ENCODE results near the gene IL9. TPM values are rescaled to one million over a fixed set of nuclear protein-coding genes. Genes with fewer than 3 reads are reported as not detected.

Gene IL9
- not detected in 2 replicates for total RNA-seq
- long read RNA-seq: 0 reads

GRCh38 chr5:135895474-135896006 is at the start of gene IL9:
TSS of gene IL9 (minus strand) at chr5:135895841. CDS start at chr5:135895816, 25 bp downstream.
- no peak within 1 kb of the TSS for H3K27ac Mint-ChIP-seq (ENCODE audit: unreplicated experiment)
- DNase-seq (ENCODE audit: low read depth, low spot score): no peak
- peaks cover 60% of the 10 kb centered on the region for H3K27me3 Mint-ChIP-seq (ENCODE audit: low read depth)
- H3K4me1 Mint-ChIP-seq: no peaks in the 10 kb centered on the region
- H3K4me3 Mint-ChIP-seq: no peak within 1 kb of the TSS
- no peaks in the 10 kb centered on the region for H3K36me3 Mint-ChIP-seq (ENCODE audit: low read depth)
- no peaks in the 10 kb centered on the region for H3K9me3 Mint-ChIP-seq
- no peak for TF ChIP-seq CTCF (conservative IDR thresholded peaks at IDR 0.05)

GRCh38 chr5:135944967-135945560 is 49.4 kb upstream of the IL9 start:
- TF ChIP-seq CTCF (conservative IDR thresholded peaks at IDR 0.05): peak; percentile 91
- Mint-ChIP-seq H3K27ac (ENCODE audit: unreplicated experiment) (no peak overlapping the region), H3K27me3 (ENCODE audit: low read depth) (peaks cover 37% of the 10 kb centered on the region), H3K36me3 (ENCODE audit: low read depth) (no peaks in the 10 kb centered on the region), H3K4me3 (no peak overlapping the region), H3K4me1 (no peaks in the 10 kb centered on the region), H3K9me3 (no peaks in the 10 kb centered on the region)
- peak; percentile 40 for DNase-seq (ENCODE audit: low read depth, low spot score)

GRCh38 chr5:135944564-135944963 is 48.9 kb upstream of the IL9 start:
- no peak for DNase-seq (ENCODE audit: low read depth, low spot score)
- H3K9me3 Mint-ChIP-seq: no peaks in the 10 kb centered on the region
- H3K27me3 Mint-ChIP-seq (ENCODE audit: low read depth): peaks cover 37% of the 10 kb centered on the region
- no peak overlapping the region for H3K27ac Mint-ChIP-seq (ENCODE audit: unreplicated experiment)
- no peaks in the 10 kb centered on the region for H3K4me1 Mint-ChIP-seq
- no peaks in the 10 kb centered on the region for H3K36me3 Mint-ChIP-seq (ENCODE audit: low read depth)
- no peak overlapping the region for H3K4me3 Mint-ChIP-seq
- TF ChIP-seq CTCF (conservative IDR thresholded peaks at IDR 0.05): no peak

- Mint-ChIP-seq H3K27ac (ENCODE audit: unreplicated experiment) (no peak overlapping the region), H3K36me3 (ENCODE audit: low read depth) (no peaks in the 10 kb centered on the region), H3K4me3 (no peak overlapping the region), H3K27me3 (ENCODE audit: low read depth) (peaks cover 55% of the 10 kb centered on the region), H3K9me3 (no peaks in the 10 kb centered on the region), H3K4me1 (no peaks in the 10 kb centered on the region)
- DNase-seq (ENCODE audit: low read depth, low spot score): no peak
- no peak for TF ChIP-seq CTCF (conservative IDR thresholded peaks at IDR 0.05)
Observed at GRCh38 chr5:135942202-135942771, 46.6 kb upstream of the IL9 start.

GRCh38 chr5:135941711-135942110 is 46.1 kb upstream of the IL9 start:
- H3K27ac Mint-ChIP-seq (ENCODE audit: unreplicated experiment): no peak overlapping the region
- no peak for DNase-seq (ENCODE audit: low read depth, low spot score)
- H3K4me3 Mint-ChIP-seq: no peak overlapping the region
- H3K4me1 Mint-ChIP-seq: no peaks in the 10 kb centered on the region
- no peaks in the 10 kb centered on the region for H3K36me3 Mint-ChIP-seq (ENCODE audit: low read depth)
- peaks cover 61% of the 10 kb centered on the region for H3K27me3 Mint-ChIP-seq (ENCODE audit: low read depth)
- TF ChIP-seq CTCF (conservative IDR thresholded peaks at IDR 0.05): no peak
- H3K9me3 Mint-ChIP-seq: no peaks in the 10 kb centered on the region

All from neural crest cell (in vitro differentiated cells).